Endothelial cell of umbilical vein (primary cell): ENCODE data around the gene CRYGN.

Experiments used
- CTCF ChIP-seq, 2 donors: IDR thresholded peaks; 1 replicate in 1 of 2; 2 replicates in 1 of 2; pipeline ENCODE4 v1.5.1; 2011; ENCODE audit warnings: low read length in 2 of 2, mild to moderate bottlenecking in 2 of 2, moderate library complexity in 2 of 2, control low read depth in 1 of 2, inconsistent platforms in 1 of 2, low read depth in 1 of 2; ENCODE audit not compliant: insufficient read depth in 1 of 2; ENCODE audit errors: extremely low read depth in 1 of 2
- JUN ChIP-seq: IDR thresholded peaks from 2 replicates; pipeline ENCODE4 v1.6.1; 2011; ENCODE audit warnings: borderline replicate concordance, low read depth; ENCODE audit not compliant: insufficient read length, insufficient read depth
- MYC ChIP-seq: IDR thresholded peaks from one replicate; pipeline ENCODE4 v1.6.1; 2011; ENCODE audit warnings: mild to moderate bottlenecking, low read depth, low read length
- POLR2A ChIP-seq: IDR thresholded peaks from 2 replicates; pipeline ENCODE4 v1.6.1; 2012; ENCODE audit warnings: low read depth, mild to moderate bottlenecking, control low read depth, low read length
- TF ChIP-seq, protein P1 (sequence below): IDR thresholded peaks from 2 replicates; pipeline ENCODE4 v1.6.1; 2011; ENCODE audit not compliant: insufficient read depth, insufficient read length

GRCh38 chr7:151461096-151461941 lies 21.4 kb upstream of the CRYGN start:
- no peak for TF ChIP-seq CTCF (IDR thresholded peaks at IDR 0.05; ENCODE audit: extremely low read depth in 1 of 2, insufficient read depth in 1 of 2, low read depth in 1 of 2, low read length in 2 of 2)
- no peak for TF ChIP-seq JUN
- no peak for TF ChIP-seq POLR2A
- TF ChIP-seq, protein P1, sequence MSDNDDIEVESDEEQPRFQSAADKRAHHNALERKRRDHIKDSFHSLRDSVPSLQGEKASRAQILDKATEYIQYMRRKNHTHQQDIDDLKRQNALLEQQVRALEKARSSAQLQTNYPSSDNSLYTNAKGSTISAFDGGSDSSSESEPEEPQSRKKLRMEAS: no peak
- no peak for TF ChIP-seq MYC
